NCI-H524 treated with DMSO at 0.1 percent for 48 hours (cell line): ENCODE measurements around the gene TRABD2B.

Source experiments
- DNase-seq: peaks from one replicate; lab custom pipeline; 2025; lab: John Stamatoyannopoulos, UW

Gene TRABD2B

GRCh38 chr1:47757226-47757975 lies 239.8 kb downstream of the TRABD2B start:
- no peak for DNase-seq

DNA sequence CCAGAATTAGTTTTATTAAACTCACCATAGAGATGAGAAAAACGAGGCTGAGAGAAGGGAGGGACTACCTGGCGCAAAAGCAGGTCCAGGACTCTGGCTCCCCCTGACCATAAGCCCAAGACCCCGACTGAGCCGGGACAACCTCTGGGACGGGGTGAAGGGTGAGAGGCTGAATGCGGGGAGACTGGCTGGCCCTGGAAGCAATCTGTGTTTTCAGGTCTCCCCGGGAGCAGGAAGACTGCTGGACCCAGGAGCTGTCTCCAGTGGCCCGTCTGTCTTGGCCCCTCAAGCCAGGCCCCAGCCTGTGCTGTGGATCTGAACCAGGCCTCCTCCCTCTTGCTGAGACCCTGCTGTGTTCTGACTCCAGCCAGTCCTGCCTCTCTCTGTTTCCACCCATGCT lies 240.8 kb downstream of the TRABD2B start:
- no peak for DNase-seq

GRCh38 chr1:47756006-47756405 lies 241.2 kb downstream of the TRABD2B start:
- no peak for DNase-seq

GRCh38 chr1:47755101-47755990 lies 241.8 kb downstream of the TRABD2B start:
- DNase-seq, result no peak

GRCh38 chr1:47754221-47754620 lies 243.0 kb downstream of the TRABD2B start:
- DNase-seq, result no peak

DNA sequence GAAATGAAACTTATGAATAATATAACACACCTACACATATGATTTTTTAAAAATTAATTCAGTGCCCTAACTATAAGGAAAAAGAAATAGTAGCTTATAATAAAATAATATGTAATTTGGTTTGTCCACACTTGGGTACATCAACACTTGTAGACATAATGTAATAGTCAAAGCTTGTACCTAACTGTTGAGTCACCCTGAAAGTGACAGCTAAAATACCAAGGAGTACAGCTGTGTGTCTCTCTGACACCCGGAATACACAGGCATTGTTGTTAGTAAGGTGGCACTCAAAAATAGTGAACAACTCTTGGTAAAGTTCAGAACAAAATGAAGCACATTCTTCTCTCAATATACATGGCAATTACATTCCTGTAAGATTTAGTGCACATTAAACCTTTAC lies 243.4 kb downstream of the TRABD2B start:
- no peak for DNase-seq

DNA sequence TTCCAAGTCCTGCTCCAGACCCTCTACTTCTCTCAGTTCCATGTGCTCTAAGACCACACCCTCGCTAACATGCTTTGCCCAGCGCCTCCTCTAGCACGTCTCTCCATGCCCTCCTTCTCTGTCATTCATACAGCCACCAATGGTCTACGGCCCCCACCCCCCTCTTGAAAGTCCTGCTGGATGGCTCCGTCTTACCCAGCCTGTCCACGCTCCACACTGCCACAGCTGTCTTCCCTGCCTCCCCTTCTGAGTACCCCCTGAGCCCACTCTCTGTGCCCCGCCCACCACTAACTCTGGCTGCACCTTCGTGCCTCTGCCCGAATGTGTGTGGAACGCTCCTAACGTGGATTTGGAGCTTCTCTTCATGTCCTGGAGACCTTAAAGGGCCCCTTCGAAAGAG lies 244.6 kb downstream of the TRABD2B start:
- no peak for DNase-seq

- DNase-seq, result no peak
Observed at GRCh38 chr1:47751996-47752451, 245.2 kb downstream of the TRABD2B start.

DNA sequence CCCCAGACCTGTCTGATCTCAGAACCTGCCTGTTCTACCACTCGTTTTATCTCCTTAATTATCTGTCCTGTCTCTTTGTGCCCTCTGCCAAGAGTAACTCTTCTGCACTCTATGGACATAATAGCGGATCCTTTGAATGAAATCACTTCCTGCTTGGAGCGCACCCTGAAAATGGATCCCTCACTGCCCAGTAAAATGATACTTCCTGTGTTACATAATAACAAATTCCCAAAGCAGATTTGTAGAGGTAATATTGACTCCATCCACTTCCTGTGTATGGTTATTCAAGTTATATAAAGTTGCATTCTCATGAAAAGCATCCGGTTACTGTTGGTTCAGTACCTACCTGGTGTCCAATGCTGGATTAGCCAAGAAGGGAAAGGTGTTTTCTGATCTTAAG lies 246.0 kb downstream of the TRABD2B start:
- DNase-seq, result no peak

GRCh38 chr1:47745715-47746609 lies 251.2 kb downstream of the TRABD2B start:
- DNase-seq, result no peak

- no peak for DNase-seq
Observed at GRCh38 chr1:47742890-47743760, 254.1 kb downstream of the TRABD2B start.

- peak; percentile 12 for DNase-seq
Observed at GRCh38 chr1:47738560-47739182, 258.5 kb downstream of the TRABD2B start.

DNA sequence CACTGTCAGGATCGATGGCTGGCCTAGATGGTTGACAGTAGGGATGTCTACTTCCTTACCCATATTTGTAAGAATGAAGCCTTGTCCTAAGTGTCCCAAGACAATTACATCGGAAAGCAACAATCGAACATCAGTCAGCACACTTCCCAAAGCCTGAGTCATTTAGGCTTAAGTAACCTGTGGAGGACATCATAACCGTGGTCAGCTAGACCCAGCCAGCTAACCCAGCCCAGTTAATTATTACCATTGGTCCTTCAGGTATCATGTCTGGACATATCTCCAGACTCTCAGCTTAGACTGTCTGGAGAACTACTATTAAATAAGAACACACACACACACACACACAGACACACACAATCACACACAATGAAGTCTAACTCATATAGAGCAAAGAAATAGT lies 264.7 kb downstream of the TRABD2B start:
- DNase-seq, result no peak

- DNase-seq, result no peak
Observed at GRCh38 chr1:47731730-47732129, 265.5 kb downstream of the TRABD2B start.

GRCh38 chr1:47729685-47730084 lies 267.5 kb downstream of the TRABD2B start:
- DNase-seq, result no peak

DNA sequence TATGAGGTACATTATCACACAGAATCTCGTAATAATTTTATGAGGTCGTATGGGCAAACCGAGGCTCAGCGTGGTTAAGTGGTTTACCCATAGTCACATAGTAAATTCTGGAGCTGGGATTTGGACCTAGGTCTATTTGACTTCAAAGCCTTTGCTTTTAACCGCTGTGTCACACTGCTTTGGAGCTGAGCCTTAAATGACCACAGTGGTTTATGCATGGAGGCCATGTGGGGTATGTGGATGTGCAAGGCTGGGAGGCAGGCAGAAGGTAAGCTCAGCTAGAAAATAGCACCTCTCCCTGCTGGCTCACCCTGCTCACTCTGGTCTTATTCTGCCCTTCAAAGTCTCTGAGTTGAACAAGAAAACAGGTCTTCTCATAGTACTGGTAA lies 269.5 kb downstream of the TRABD2B start:
- DNase-seq, result no peak

- no peak for DNase-seq
Observed at GRCh38 chr1:47727051-47727696, 270.0 kb downstream of the TRABD2B start.

GRCh38 chr1:47725992-47726855 lies 271.0 kb downstream of the TRABD2B start:
- DNase-seq, result peak; percentile 21

GRCh38 chr1:47725511-47725991 lies 271.6 kb downstream of the TRABD2B start:
- no peak for DNase-seq
